ELR (cell line): Measurements from ENCODE around the gene SP8.
A peak's percentile ranks its signal among the peaks of the same experiment; 100 is the strongest.
"Not testable (repeated sequence)": the region's sequence is repeated elsewhere in the genome, so short reads cannot be mapped to it uniquely, and the experiment has no call there.

ENCODE experiments used
- DNase-seq: peaks from one replicate; pipeline ENCODE4 v3.0.0-alpha.2; 2015; ENCODE audit warnings: low read depth

SP8 gene

GRCh38 chr7:20786779-20787659 lies at the start of gene SP8:
Gene SP8, minus strand, starts transcription at chr7:20786886. Its CDS starts 88 bp downstream, at chr7:20786798.
- no peak for DNase-seq

GRCh38 chr7:20836424-20836823 lies 49.7 kb upstream of the SP8 start:
- DNase-seq: not testable (repeated sequence)

GRCh38 chr7:20835111-20835750 lies 48.5 kb upstream of the SP8 start:
- no peak for DNase-seq

GRCh38 chr7:20834656-20835055 lies 48.0 kb upstream of the SP8 start:
- DNase-seq: no peak

- DNase-seq: no peak
Observed at GRCh38 chr7:20831956-20832355, 45.3 kb upstream of the SP8 start.

GRCh38 chr7:20831451-20831850 lies 44.8 kb upstream of the SP8 start:
- no peak for DNase-seq

GRCh38 chr7:20828947-20829346 lies 42.3 kb upstream of the SP8 start:
- no peak for DNase-seq

GRCh38 chr7:20827172-20827571 lies 40.5 kb upstream of the SP8 start:
- DNase-seq: no peak

- DNase-seq: no peak
Observed at GRCh38 chr7:20826243-20826642, 39.6 kb upstream of the SP8 start.

GRCh38 chr7:20825555-20825954 lies 38.9 kb upstream of the SP8 start:
- DNase-seq: no peak

GRCh38 chr7:20821390-20821789 lies 34.7 kb upstream of the SP8 start:
- DNase-seq: not testable (repeated sequence)

- DNase-seq: no peak
Observed at GRCh38 chr7:20816372-20816959, 29.8 kb upstream of the SP8 start.

GRCh38 chr7:20804345-20804744 lies 17.7 kb upstream of the SP8 start:
- DNase-seq: no peak

GRCh38 chr7:20799566-20800366 lies 13.1 kb upstream of the SP8 start:
- DNase-seq: no peak

GRCh38 chr7:20798694-20799121 lies 12.0 kb upstream of the SP8 start:
- no peak for DNase-seq

GRCh38 chr7:20798081-20798693 lies 11.5 kb upstream of the SP8 start:
- peak; percentile 20 for DNase-seq

- DNase-seq: no peak
Observed at GRCh38 chr7:20797462-20798080, 10.9 kb upstream of the SP8 start.

GRCh38 chr7:20797042-20797461 lies 10.4 kb upstream of the SP8 start:
- DNase-seq: no peak

- DNase-seq: no peak
Observed at GRCh38 chr7:20796500-20796899, 9.8 kb upstream of the SP8 start.

- no peak for DNase-seq
Observed at GRCh38 chr7:20795881-20796280, 9.2 kb upstream of the SP8 start.

- no peak for DNase-seq
Observed at GRCh38 chr7:20795361-20795760, 8.7 kb upstream of the SP8 start.
